GM19324 (cell line): ENCODE results near the gene NUDT3.
"Not testable (repeated sequence)": the region's sequence is repeated elsewhere in the genome, so short reads cannot be mapped to it uniquely, and the experiment has no call there.

Experiments
- ATAC-seq: cut with Tn5 transposase; IDR thresholded peaks from one replicate; pipeline ENCODE4 v1.9.1; 2021; ENCODE audit warnings: mild to moderate bottlenecking, moderate library complexity; ENCODE audit not compliant: unreplicated experiment, low FRiP score

NUDT3 gene

DNA sequence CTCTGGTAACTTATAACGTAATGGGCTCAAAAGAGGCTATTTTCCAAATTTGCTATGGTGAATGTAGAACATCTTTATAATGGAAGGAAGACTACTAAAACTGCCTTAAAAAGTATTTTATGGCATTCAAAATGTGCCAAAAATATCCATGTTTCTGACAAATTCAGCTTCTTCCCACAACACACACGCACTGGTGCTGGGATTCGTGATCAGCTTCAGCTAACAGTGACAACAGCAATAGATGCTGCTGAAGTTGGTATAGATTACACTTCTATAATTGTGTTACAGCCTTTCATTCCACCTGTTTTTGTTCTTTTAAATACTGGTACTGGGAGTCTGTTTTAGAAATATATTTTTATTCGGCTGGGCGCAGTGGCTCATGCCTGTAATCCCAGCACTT, 19.0 kb downstream of the NUDT3 start:
- ATAC-seq = no peak

DNA sequence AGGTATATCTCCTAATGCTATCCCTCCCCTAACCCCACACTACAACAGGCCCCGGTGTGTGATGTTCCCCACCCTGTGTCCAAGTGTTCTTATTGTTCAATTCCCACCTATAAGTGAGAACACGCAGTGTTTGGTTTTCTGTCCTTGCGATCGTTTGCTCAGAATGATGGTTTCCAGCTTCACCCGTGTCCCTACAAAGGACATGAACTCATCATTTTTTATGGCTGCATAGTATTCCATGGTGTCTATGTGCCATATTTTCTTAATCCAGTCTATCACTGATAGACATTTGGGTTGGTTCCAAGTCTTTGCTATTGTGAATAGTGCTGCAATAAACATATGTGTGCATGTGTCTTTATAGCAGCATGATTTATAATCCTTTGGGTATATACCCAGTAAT, 20.6 kb downstream of the NUDT3 start:
- ATAC-seq = not testable (repeated sequence)

DNA sequence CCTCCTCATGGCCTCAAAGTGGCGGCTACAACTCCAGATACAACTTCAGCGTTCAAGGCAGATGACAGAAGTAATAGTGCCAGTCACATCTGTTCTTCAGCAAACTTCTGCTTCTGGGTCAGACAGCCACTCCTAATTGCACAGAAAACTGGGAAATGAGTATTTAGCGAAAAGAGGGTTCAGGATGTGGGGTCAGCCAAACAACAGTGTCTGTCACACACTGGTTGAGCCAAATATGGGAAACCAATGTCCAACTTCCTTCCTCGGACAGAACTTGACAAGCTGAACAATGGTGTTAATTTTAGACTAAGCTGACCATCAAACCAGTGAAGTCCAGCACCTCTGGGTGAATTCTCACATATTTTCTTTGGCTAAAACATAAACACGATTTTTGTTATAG, 22.1 kb downstream of the NUDT3 start:
- no peak for ATAC-seq

DNA sequence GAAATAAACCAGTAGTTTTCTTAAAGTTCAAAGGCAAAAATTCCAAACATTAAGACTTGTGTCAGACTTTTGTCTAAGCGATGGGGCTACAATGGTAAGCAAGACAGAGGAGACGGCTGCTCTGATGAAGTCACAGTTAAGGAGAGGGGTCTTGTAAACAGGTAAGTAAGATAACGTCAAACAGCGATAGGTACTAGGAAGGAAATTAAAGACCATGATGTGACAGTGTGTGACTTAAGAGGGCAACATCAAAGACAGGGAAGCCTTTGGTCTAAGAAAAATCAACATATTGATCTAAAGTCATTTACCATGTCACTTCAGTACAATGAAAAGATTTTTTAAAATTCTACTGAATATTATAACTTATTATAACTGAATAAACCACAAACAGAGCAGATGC, 23.1 kb downstream of the NUDT3 start:
- ATAC-seq = no peak

DNA sequence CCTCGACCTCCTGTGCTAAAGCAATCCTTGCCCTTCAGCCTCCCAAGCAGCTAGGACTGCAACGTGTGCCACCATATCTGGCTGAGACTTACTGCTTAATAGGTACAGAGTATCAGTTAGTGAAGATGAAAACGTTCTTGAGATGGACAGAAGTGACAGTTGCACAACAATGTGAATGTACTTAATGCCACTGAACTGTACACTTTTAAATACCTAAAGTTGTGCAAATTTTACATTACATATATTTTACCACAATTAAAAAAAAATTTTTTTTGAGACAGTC, 25.9 kb downstream of the NUDT3 start:
- ATAC-seq = no peak

DNA sequence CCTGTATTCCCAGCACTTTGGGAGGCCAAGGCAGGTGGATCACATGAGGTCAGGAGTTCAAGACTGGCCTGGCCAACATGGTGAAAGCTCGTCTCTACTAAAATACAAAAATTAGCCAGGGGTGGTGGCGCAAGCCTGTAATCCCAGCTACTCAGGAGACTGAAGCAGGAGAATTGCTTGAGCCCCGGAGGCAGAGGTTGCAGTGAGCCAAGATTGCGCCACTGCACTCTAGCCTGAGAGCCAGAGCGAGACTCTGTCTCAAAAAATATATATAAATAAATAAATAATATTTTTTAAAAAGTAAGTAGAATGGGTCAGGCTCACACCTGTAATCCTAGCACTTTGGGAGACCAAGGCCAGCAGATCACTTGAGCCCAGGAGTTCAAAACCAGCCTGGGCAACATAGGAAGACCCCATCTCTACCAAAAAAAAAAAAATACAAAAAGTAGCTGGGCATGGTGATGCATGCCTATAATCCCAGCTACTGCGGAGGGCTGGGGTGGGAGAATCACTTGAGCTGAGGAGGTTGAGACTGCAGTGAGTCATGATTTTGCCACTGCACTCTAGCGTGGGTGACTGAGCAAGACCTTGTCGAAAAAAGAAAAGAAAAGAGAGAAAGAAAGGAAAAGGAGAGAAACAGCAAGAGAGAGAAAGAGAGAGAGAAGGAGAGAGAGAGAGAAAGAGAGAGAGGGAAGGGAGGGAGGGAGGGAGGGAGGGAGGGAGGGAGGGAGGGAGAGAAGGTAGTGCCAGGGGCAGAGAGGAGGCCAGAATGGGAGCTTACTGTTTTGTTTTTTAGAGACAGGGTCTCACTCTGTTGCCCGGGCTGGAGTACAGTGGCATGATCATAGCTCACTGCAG, 26.5 kb downstream of the NUDT3 start:
- not testable (repeated sequence) for ATAC-seq

DNA sequence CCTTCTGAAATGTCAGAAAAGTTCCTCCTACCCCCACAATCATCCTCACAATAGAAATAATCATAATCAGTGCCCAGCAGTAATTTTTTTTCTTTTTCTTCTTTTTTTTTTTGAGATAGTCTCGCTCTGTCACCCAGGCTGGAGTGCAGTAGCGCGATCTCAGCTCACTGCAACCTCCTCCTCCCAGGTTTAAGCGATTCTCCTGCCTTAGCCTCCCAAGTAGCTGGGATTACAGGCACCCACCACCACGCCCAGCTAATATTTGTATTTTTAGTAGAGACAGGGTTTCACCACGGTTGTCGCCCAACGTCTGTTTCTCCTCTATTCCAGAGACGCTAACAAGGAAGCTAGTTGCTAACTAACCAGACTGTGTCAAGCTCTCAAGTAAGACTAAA, 28.8 kb downstream of the NUDT3 start:
- ATAC-seq = not testable (repeated sequence)

DNA sequence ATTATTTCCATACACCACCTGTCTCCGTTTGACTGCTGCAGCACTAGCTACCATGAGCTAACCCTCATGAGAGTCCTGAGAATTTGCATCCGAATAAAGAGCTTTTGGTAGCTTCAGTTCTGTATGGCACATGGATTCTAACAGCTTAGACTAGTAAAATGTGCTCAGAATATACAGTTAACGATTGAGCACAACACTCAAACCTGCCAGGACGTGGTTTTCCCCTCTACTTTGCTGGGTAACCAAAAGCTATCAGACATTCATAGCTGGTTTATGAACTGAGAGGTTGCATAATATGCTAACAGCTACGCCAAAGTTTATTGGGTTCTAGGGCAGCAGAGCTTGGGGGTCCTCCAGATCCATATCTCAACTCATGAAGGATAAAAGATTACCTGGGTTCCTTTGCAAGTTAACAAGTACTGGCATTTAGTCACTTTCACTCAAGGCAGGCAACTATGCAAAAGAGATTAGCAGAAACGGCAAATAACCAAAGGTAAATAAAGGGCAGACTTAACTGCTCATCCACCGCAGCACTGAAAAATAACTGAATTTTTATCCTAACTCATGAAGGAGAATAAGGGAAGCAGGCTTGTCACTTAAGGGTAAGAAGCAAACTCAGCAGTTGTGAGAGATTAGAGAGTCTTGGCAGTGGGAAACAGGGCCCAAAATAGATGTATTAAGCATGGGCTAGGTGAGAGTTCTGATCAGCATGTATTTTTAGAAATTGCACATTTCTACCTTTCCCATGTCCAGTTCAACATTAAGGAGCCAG, 29.4 kb downstream of the NUDT3 start:
- no peak for ATAC-seq

DNA sequence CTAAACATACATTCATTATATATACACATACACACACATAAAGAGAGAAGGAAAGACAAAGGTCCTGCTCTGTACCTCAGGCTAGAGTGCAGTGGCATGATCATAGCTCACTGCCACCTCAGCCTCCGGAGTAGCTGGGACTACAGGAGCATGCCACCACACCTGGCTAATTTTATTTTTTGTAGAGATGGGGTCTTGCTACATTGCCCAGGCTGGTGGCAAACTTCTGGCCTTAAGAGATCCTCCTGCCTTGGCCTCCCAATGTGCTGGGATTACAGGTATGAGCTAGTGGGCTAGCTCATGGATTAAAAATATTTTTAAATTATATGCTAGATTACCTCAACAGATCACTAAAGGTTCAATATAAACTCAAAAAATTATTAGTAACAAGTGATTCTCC, 30.3 kb downstream of the NUDT3 start:
- ATAC-seq = no peak

DNA sequence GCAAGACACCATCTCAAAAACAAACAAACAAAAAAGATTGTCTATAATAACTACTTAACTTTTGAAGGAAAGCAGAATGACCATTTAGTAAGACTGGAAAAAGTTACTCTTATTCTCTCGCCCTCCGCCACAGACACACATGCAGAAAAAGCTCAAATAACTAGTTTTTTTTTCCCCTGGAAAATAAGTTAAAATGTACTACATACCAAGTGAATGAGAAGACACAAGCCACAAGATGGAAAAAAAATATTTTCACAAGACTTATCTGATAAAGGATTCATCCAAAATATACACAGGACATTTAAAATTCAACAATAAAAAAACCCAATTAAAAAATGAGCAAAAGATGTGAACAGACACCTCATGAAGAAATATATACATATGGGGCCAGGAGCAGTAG, 31.9 kb downstream of the NUDT3 start:
- no peak for ATAC-seq

DNA sequence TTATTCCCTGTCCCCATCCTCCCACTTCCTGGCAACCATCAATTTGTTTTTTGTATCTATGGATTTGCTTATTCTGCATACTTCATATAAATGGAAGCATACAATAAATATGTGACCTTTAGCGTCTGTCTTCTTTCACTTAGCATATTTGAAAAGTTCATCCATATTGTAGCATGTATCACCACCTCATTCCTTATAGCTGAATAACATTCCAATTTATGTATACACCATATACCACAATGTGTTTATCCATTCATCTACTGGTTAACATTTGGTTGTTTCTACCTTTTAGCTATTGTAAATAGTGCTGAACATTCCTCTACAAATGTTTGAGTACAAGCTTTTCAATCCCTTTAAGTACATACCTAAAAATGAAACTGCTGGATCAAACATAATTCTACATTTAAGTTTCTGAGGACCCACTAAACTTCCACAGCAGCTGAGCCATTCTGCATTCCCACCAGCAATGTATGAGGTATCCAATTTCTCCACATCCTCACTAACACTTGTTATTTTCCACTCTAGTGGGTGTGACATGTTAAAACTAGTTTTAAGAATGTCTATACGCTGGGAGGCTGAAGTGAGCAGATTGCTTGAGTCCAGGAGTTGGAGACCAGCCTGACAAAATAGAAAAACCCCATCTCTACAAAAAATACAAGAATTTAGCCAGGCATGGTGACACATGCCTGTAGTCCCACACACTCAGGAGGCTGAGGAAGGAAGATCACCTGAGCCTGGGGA, 32.9 kb downstream of the NUDT3 start:
- ATAC-seq = no peak

DNA sequence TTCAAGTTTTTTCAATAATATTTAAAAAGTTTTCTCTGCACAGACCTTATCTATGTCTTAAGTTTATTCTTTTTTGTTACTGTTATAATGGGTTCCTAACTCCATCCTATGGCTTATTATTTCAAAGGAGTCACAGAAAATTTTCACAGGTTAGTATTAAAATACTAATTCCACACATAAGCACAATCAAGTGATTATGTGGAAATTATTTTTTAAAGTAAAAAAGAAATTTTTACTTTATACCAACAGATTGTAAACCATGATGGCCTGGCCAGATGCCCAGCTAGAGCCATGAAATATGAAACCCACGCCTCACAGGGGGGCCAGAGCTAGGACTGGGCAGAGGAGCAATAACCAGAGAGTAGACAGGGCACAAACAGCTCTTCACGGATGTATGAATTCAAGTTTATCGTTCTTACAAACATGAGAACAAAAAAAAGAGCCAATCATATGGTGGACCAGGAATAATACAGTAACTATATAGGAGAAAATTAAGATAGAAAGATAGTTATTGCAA, 34.0 kb downstream of the NUDT3 start:
- no peak for ATAC-seq

DNA sequence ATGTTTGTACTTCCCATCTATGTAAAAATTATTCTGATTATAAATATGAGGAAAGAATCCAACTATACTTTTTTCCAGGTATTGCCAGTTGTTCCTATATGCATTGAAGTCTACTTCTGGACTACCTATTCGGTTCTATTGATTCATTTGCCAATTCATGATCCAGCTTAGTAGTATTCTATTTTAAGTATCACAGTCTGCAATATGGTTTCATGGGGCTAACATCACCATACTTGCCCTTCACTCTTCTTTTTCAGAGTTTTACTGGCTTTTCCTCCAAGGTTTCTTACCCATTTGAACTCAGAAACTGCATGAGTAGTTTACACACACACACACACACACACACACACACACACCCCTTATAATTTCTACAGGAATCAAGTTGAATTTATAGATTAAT, 34.5 kb downstream of the NUDT3 start:
- ATAC-seq = no peak

DNA sequence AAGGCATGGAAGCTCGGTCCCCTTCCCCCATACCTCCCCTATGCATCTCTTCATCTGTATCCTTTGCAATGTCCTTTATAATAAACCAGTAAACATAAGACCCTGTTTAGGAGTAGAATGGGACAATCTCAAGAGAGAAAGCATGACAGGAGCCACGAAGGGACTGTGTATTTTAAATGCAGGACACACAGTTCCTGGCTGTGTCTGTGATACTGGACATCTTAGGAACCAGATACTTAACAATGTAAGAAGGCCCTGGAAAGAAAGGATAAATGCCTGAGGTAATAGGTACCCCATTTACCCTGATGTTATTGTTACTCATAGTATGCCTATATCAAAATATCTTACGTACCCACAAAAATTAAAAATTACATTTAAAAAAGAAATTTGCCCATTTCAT, 36.6 kb downstream of the NUDT3 start:
- ATAC-seq = no peak

DNA sequence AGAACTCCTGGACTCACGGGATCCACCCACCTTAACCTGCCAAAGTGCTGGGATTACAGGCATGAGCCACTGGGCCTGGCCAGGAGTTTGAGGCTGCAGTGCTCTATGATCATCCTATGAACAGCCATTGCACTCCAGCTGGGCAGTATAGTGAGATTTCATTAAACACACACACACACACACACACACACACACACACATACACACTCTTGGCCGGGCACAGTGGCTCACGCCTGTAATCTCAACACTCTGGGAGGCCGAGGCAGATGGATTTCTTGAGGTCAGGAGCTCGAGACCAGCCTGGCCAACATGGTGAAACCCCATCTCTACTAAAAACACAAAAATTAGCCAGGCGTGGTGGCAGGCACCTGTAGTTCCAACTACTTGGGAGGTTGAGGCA, 38.2 kb downstream of the NUDT3 start:
- not testable (repeated sequence) for ATAC-seq

DNA sequence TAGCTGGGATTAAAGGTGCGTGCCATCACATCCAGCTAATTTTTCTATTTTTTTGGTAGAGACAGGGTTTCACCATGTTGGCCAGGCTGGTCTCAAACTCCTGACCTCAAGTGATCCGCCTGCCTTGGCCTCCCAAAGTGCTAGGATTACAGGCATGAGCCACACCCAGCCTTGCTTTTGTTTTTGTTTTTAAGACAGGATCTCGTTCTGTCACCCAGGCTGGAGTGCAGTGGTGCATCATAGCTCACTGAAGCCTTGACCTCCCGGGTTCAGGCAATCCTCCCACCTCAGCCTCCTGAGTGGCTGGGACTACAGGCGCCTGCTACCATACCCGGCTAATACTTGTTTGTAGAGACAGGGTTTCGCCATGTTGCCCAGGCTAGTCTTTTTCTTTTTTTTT, 38.9 kb downstream of the NUDT3 start:
- ATAC-seq = not testable (repeated sequence)

DNA sequence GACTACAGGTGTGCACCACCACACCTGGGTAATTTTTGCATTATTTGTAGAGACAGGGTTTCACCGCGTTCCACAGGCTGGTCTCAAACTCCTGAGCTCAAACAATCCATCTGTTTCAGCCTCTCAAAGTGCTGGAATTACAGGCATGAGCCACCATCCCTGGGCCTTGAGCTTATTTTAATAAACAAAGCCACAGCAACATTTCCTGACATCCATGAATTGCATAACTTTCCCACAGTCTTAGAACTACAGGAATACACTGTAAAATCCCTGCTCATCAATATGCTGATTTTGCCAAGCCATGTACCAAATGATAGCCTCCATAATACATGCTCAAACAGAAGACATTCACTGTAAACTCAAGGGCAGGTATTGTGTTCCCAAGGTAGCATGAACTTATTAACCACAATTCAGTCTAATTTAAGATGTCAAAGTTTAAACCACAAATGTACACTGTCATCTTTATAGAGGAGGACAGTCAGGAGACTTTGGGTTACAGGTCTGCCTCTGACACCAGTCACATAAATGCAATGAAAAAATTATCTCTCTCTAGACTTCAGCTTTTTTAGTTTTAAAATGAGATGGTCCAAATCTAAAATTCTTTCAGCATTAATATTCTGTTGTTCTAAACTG, 40.0 kb downstream of the NUDT3 start:
- no peak for ATAC-seq

DNA sequence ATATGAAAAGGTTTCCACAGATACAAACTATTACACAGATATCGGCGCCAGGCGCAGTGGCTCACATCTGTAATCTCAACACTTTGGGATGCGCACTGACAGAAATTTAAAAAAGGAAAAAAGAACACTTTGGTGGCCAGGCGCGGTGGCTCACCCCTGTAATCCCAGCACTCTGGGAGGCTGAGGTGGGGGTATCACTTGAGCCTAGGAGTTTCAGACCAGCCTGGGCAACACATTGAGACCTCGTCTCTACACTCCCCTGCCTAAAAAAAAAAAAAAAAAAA, 41.6 kb downstream of the NUDT3 start:
- no peak for ATAC-seq

DNA sequence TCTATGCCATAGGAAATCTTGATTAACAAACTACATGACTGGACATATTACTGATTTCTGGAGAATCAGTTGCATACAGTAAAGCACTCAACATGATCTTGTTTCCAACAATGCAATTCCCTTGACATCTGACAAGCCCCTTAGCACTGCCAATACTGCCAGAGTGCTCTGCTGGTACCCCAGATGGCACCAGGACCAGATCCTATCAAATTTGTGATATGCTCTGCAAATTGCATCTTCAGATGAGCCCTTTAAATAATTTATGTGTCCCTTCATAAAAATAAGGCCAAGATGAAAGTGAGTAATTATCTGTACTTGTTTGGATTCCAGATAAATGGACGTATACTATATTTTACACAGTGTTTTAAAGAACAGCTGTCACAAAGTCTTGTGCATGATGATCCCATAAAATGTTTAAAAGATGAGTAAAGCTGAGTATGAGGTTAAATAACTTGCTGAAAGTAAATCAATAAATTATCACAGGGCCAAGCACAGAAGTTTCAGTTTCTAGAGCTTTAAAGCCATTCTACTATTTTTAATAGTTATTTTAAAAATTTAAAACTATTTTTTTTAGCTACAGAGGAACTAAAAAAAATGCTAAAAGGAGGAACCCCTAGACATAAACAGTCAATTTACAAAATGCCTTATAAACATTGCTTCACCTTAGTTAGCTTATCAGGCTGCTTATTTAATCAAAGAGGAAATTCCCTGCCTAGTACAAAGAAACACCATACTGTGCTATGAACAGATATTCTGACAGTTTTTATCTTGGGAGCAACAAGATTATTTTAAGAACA, 42.1 kb downstream of the NUDT3 start:
- ATAC-seq = no peak

DNA sequence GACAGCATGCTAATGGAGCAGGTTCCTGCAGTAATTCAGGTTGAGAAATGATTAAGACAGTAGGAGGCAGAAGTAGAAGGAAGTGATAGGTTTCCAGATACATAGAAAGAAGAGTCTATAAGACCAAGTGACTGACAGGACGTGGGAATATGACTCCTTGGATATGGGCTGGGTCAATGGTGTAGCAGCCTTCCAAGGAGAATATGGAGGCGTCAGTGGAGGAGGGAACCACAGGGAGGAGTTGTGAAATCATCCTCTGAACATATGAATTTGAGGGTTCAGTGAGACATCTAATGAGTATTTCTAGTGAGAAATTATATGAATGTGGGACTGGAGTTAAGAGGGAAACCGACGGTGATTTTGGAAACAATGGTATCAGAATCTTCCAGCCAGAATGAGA, 43.3 kb downstream of the NUDT3 start:
- ATAC-seq = no peak
